Immature natural killer cell (primary cell): ENCODE data around the gene ANKRD6. TPM values are rescaled to one million over a fixed set of nuclear protein-coding genes. Genes with fewer than 3 reads are reported as not detected.

Experiments used
- DNase-seq, 3 donors: peaks; one replicate each; pipeline ENCODE4 v3.0.0; 2022; ENCODE audit warnings: mixed read lengths in 1 of 3
- H3K27ac Mint-ChIP-seq, 6 donors: one replicate each; pipeline ENCODE4 v1.8.0; 2020; ENCODE audit warnings: mixed read lengths in 6 of 6, mild to moderate bottlenecking in 5 of 6, inconsistent platforms in 4 of 6, moderate library complexity in 3 of 6
- H3K27me3 Mint-ChIP-seq, 3 donors: one replicate each; pipeline ENCODE4 v1.8.0; 2020 to 2021; ENCODE audit warnings: low read depth in 3 of 3, mild to moderate bottlenecking in 3 of 3, mixed read lengths in 3 of 3, moderate library complexity in 3 of 3, inconsistent platforms in 1 of 3
- H3K36me3 Mint-ChIP-seq, 3 donors: one replicate each; pipeline ENCODE4 v1.8.0; 2020; ENCODE audit warnings: mixed read lengths in 3 of 3, inconsistent platforms in 2 of 3, mild to moderate bottlenecking in 2 of 3
- H3K4me1 Mint-ChIP-seq, 2 donors: one replicate each; pipeline ENCODE4 v1.8.0; 2020; ENCODE audit warnings: inconsistent platforms in 2 of 2, mild to moderate bottlenecking in 2 of 2, mixed read lengths in 2 of 2, moderate library complexity in 1 of 2
- H3K4me3 Mint-ChIP-seq, 5 donors: one replicate each; pipeline ENCODE4 v1.8.0; 2020; ENCODE audit warnings: mild to moderate bottlenecking in 5 of 5, mixed read lengths in 5 of 5, inconsistent platforms in 3 of 5, moderate library complexity in 3 of 5
- H3K9me3 Mint-ChIP-seq, 6 donors: one replicate each; pipeline ENCODE4 v1.8.0; 2020; ENCODE audit warnings: mild to moderate bottlenecking in 6 of 6, mixed read lengths in 6 of 6, inconsistent platforms in 4 of 6, moderate library complexity in 3 of 6
- polyA plus RNA-seq, 3 donors: library from polyadenylated mRNA; unstranded; fragments of 300-500 nt; fragmentation: Illumina TruSeq; gene quantifications; one replicate each; pipeline ENCODE4 v1.2.3, GENCODE V29; 2021

ANKRD6 gene
- polyA plus RNA-seq, 3 donors from 2014 or later: 0.06 to 3.0 (median 0.52) TPM

DNA sequence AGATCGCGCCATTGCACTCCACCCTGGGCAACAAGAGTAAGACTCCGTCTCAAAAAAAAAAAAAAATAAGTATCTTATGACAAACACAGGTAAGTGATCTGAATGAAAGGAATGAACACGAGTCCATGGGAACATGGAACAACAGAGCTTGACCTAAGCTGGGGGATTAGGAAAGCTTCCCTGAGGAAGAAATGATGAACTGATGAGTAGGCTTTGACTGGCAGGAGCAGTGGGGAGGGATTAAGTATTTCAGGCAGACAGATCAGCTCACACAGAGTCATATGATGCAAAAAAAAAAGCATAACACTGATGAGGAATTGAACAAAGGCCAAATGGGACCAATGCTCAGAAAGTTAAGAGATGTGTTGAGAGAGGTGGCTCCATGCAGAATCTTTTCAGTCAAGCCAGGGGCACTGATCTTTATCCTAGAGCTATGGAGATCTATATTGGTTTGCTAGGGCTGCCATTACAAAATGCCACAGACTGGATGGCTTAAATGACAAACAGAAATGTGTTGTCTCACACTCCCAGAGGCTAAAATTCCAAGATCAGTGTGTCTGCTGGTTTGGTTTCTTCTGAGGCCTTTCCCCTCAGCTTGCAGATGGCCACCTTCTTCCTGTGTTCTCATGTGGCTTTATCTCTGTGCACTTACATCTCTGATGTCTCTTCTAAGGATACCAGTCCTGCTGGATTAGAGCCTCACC lies 85.6 kb downstream of the ANKRD6 start:
- H3K9me3 Mint-ChIP-seq: no peaks in the 10 kb centered on the region
- H3K4me3 Mint-ChIP-seq: no peak overlapping the region
- H3K27ac Mint-ChIP-seq: no peak overlapping the region
- peaks cover 0 to 1% (median 0%) of the 10 kb centered on the region in 3 donors for H3K27me3 Mint-ChIP-seq
- DNase-seq: no peak
- no peaks in the 10 kb centered on the region for H3K4me1 Mint-ChIP-seq
- peaks cover 0 to 3% (median 0%) of the 10 kb centered on the region in 3 donors for H3K36me3 Mint-ChIP-seq

DNA sequence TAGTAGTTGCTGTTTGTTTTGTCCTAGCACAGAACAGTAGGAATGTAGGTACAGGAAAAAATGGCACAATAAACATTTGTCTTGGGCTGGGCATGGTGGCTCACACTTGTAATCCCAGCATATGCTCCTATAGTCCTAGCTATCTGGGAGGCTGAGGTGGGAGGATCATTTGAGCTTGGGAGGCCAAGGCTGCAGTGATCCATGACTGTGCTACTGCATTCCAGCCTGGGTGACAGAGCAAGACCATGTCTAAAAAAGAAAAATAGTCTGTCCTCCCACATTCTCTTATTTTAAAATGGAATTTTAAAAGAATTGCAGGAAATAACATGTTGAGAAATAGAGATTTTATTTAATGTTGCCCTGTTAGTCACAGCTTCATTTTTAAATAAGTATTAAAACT lies 87.8 kb downstream of the ANKRD6 start:
- Mint-ChIP-seq H3K36me3 (peaks cover 0 to 3% (median 0%) of the 10 kb centered on the region in 3 donors), H3K27me3 (peaks cover 0 to 1% (median 0%) of the 10 kb centered on the region in 3 donors), H3K27ac (no peak overlapping the region)

DNA sequence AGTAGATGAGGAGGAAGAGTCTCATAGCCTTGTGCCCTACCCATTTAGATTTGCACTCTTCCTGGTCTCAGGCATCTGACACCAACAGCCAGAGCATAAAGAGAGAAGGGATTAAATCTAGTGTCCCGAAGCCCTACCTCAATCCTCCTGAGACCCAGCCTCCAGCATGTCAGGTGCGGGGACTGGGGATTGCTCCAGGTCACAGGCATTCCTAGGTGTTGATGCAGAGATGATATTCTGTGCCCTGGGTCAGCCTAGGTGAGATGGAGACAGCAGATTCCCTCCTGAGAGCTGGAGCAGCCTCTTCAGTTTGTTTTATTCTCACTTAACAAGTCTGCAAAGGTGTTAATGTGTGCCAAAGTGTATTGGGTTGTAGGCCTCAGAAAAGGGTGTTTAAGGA lies 89.8 kb downstream of the ANKRD6 start:
- no peaks in the 10 kb centered on the region for H3K9me3 Mint-ChIP-seq
- no peak for DNase-seq
- H3K27me3 Mint-ChIP-seq: no peaks in the 10 kb centered on the region
- H3K27ac Mint-ChIP-seq: no peak overlapping the region
- H3K4me3 Mint-ChIP-seq: no peak overlapping the region
- peaks cover 0 to 2% of the 10 kb centered on the region in 2 donors for H3K4me1 Mint-ChIP-seq
- no peaks in the 10 kb centered on the region for H3K36me3 Mint-ChIP-seq

More for the DNA sequence above, 87.8 kb downstream of the ANKRD6 start:
- no peak overlapping the region for H3K4me3 Mint-ChIP-seq
- DNase-seq: no peak
- H3K9me3 Mint-ChIP-seq: no peaks in the 10 kb centered on the region
- no peaks in the 10 kb centered on the region for H3K4me1 Mint-ChIP-seq

DNA sequence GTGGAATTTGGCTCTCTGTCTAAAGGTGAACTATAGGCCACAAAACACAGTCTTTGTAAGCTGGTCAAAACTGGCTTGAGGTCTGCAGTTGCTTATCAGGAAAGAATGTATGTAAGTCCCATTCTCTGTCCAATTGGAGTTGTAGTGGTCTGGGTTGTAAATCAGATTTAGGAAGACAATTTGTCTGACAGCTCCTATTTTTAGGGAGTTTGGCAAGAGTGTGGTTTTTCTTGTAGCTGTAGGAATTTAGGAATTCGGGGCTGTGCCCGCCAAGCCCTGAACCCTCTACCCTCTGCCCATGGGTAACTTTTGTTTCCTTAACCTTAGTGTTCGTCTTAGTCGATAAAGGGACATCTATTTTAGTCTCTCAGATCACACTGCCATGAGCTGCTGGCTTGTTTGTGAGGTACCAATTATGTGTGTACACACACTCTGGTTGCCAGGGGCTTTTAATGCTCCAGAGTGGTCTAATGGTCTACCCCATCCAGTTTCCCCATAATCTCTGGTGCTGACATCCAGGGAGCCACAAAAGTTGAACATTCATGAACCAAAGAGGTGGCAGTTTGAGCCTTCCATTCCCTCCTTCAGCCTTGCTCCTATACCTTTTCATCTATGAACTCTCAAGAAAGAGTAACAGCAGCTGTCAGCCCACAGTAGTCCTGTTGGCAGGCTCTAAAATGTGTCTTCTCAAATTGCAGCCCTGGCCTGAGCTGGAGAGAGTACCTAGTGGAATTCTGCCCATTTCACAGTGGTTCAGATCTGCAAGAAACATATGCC lies 93.0 kb downstream of the ANKRD6 start:
- no peak for DNase-seq
- Mint-ChIP-seq H3K27ac (no peak overlapping the region), H3K36me3 (peaks cover 0 to 4% (median 0%) of the 10 kb centered on the region in 3 donors), H3K27me3 (no peaks in the 10 kb centered on the region), H3K4me3 (no peak overlapping the region), H3K9me3 (no peaks in the 10 kb centered on the region), H3K4me1 (peaks cover 0 to 2% of the 10 kb centered on the region in 2 donors)

DNA sequence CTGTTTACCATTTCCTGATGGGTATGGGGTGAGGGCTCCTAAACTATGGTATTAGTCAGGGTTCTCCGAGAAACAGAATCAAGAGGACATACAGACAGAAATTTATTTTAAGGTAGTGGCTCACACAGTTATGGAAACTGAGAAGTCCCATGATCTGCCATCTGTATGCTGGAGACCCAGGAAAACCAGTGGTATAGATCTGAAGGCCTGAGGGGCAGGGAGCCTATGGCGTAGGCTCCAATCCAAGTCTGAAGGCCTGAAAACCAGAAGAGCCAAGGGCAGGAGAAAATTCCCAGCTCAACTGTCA lies 93.6 kb downstream of the ANKRD6 start:
- H3K9me3 Mint-ChIP-seq: no peaks in the 10 kb centered on the region
- H3K36me3 Mint-ChIP-seq: peaks cover 0 to 4% (median 0%) of the 10 kb centered on the region in 3 donors
- no peaks in the 10 kb centered on the region for H3K27me3 Mint-ChIP-seq
- peaks cover 0 to 2% of the 10 kb centered on the region in 2 donors for H3K4me1 Mint-ChIP-seq
- no peak overlapping the region for H3K27ac Mint-ChIP-seq
- DNase-seq: no peak
- H3K4me3 Mint-ChIP-seq: no peak overlapping the region

DNA sequence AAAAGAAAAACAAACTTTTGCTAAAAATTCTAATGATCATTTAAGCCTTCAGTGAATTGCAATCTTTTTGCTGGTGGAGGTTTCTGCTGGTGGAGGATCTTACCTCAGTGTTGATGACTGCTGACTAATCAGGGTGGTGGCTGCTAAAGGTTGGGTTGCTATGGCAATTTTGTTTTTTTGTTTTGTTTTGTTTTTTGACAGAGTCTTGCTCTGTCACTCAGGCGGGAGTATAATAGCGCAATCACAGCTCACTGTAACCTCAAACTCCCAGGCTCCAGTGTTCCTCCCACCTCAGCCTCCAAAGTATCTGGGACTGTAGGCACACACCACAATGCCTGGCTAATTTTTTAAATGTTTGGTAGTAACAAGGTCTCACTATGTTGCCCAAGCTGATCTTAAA lies 94.7 kb downstream of the ANKRD6 start:
- DNase-seq: no peak
- H3K36me3 Mint-ChIP-seq: peaks cover 0 to 4% (median 0%) of the 10 kb centered on the region in 3 donors
- H3K27ac Mint-ChIP-seq: peak overlapping the region in 2 of 6 donors; percentile 32 to 80
- H3K27me3 Mint-ChIP-seq: no peaks in the 10 kb centered on the region
- H3K4me3 Mint-ChIP-seq: no peak overlapping the region
- H3K4me1 Mint-ChIP-seq: peaks cover 0 to 2% of the 10 kb centered on the region in 2 donors
- no peaks in the 10 kb centered on the region for H3K9me3 Mint-ChIP-seq

DNA sequence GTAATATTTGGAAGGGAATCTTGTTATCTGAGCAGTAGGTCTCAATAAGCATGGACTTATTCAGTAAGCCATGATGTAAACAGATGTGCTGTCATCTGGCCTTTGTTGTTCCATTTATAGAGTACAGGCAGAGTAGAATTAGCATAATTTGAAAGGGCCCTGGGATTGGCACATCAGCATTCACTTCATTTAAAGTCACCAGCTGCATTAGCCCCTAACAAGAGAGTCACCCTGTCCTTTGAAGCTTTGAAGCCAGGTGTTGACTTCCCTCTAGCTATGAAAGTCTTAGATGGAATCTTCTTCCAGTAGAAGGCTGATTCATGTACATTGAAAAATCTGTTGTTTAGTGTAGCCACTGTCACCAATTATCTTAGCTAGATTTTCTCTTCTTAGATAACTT lies 95.9 kb downstream of the ANKRD6 start:
- H3K9me3 Mint-ChIP-seq: no peaks in the 10 kb centered on the region
- peaks cover 0 to 2% of the 10 kb centered on the region in 2 donors for H3K4me1 Mint-ChIP-seq
- H3K27me3 Mint-ChIP-seq: peaks cover 0 to 5% (median 2%) of the 10 kb centered on the region in 3 donors
- H3K36me3 Mint-ChIP-seq: peaks cover 0 to 4% (median 0%) of the 10 kb centered on the region in 3 donors
- no peak for DNase-seq
- H3K27ac Mint-ChIP-seq: no peak overlapping the region
- H3K4me3 Mint-ChIP-seq: no peak overlapping the region

DNA sequence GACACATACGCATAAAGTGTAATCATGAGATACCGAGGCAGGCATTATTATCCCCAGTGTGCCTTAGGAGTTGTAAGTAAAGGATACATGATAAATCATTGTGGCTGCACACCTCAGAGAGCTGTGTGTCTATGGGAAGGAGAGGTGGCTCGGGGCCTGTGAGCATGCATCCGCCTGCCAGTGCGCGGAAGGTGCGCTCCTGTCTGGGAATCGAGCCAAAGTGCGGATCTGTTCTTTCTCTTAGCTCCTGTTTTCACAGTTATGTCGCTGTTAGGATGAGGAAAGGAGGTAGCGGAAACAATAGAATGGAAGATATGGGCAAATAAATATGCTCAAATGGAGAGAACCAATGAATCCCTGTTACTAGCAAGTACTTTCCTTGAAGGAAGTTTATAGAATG lies 98.0 kb downstream of the ANKRD6 start:
- Mint-ChIP-seq H3K9me3 (no peaks in the 10 kb centered on the region), H3K36me3 (peaks cover 0 to 4% (median 0%) of the 10 kb centered on the region in 3 donors), H3K4me3 (no peak overlapping the region), H3K27me3 (peaks cover 0 to 5% (median 3%) of the 10 kb centered on the region in 3 donors), H3K4me1 (peaks cover 0 to 2% of the 10 kb centered on the region in 2 donors), H3K27ac (no peak overlapping the region)
- no peak for DNase-seq

DNA sequence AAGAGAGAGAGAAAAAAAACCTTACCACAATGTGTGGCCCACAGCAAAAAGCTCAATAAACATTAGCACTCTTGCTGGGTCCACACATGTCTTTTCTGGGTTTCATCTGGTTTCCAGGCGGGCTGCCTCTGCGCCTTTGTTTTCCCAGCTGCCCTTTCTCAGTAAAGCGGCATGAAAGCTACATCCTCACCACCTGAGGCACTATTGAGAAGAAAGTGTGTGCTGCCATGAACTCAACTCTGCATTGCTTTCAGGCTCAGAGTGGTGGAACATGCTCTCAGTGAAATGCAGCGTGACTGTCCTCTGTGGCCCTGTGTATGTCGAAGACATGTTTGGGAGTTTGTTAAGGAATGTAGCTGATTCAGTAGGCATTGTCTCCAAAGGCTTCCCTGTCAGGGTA lies 103.3 kb downstream of the ANKRD6 start:
- DNase-seq: no peak
- no peaks in the 10 kb centered on the region for H3K9me3 Mint-ChIP-seq
- H3K4me1 Mint-ChIP-seq: no peaks in the 10 kb centered on the region
- H3K4me3 Mint-ChIP-seq: no peak overlapping the region
- no peak overlapping the region for H3K27ac Mint-ChIP-seq
- H3K36me3 Mint-ChIP-seq: no peaks in the 10 kb centered on the region
- peaks cover 0 to 5% (median 3%) of the 10 kb centered on the region in 3 donors for H3K27me3 Mint-ChIP-seq

DNA sequence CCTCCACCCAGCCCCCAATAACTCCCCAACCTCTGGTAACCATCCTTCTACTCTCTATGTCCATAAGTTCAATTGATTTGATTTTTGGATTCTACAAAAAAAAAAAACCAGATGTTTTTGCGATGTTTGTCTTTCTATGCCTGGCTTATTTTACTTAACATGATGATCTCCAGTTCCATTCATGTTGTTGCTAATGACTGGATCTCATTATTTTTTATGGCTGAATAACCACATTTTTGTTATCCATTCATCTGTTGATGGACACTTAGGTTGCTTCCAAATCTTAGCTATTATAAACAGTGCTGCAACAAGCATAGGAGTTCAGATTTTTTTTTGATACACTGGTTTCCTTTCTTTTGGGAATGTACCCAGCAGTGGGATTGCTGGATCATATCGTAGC lies 106.8 kb downstream of the ANKRD6 start:
- Mint-ChIP-seq H3K4me3 (no peak overlapping the region), H3K9me3 (no peaks in the 10 kb centered on the region)

DNA sequence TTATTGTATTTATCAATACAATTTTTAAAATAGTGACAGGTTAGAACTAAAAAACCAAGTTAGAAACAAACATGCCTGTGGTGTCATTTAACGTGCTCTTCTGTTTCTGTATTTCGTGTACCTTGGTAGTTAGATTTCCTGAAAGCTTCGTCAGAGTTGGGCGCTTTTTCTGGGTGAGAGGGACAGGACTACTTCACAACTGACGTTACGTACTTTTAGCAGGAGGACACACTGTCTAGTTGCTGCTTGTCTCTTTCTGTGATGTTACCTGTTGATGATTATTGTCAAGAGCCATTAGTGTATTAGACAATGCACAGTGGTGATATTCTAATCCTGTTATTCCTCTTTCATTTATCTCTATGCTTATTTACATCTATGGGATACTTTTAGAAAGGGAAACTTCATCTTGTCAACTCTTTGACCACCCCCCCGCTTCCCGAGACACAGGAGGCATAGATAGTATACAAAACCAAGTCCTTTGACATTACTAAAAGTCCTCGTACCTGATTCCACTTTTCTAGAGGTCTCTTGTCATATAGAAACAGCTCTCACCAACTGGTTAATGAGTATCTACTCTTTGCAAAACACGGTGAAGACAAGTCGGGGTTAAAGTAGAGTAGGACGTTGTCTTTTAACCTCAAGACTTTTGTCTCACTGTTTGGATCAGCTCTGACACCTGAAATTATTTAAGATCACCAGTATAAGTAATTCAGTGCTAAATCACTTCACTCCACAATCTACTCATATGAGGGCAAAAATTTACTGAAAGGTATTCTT lies 109.3 kb downstream of the ANKRD6 start:
- Mint-ChIP-seq H3K9me3 (no peaks in the 10 kb centered on the region), H3K4me3 (no peak overlapping the region), H3K4me1 (no peaks in the 10 kb centered on the region), H3K27ac (no peak overlapping the region), H3K36me3 (no peaks in the 10 kb centered on the region), H3K27me3 (peaks cover 0 to 7% (median 4%) of the 10 kb centered on the region in 3 donors)
- DNase-seq: no peak

More for the DNA sequence above, 106.8 kb downstream of the ANKRD6 start:
- H3K27ac Mint-ChIP-seq: no peak overlapping the region
- no peak for DNase-seq
- H3K36me3 Mint-ChIP-seq: no peaks in the 10 kb centered on the region
- H3K27me3 Mint-ChIP-seq: peaks cover 0 to 7% (median 4%) of the 10 kb centered on the region in 3 donors
- H3K4me1 Mint-ChIP-seq: no peaks in the 10 kb centered on the region

DNA sequence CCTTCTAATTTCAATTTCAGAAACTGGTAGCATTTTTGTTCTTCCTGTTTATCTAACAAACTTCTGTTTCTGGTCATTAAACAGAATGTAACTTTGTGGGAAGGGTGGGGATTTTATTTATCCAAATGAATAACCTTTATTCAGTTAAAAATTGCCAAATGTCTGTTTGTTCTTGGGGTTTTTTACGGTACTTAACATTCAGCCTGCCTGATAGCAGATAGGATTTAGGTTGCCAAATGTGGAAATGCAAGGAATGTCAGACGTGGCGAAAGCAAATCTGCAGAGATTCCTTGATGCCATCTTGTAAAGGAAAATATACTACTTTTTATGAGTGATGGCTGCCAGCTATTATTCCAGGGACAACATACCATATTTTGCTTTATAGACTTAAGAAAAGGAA lies 109.9 kb downstream of the ANKRD6 start:
- Mint-ChIP-seq H3K4me1 (no peaks in the 10 kb centered on the region), H3K27ac (no peak overlapping the region), H3K9me3 (no peaks in the 10 kb centered on the region), H3K4me3 (no peak overlapping the region), H3K36me3 (no peaks in the 10 kb centered on the region), H3K27me3 (peaks cover 0 to 7% (median 4%) of the 10 kb centered on the region in 3 donors)
- DNase-seq: no peak

DNA sequence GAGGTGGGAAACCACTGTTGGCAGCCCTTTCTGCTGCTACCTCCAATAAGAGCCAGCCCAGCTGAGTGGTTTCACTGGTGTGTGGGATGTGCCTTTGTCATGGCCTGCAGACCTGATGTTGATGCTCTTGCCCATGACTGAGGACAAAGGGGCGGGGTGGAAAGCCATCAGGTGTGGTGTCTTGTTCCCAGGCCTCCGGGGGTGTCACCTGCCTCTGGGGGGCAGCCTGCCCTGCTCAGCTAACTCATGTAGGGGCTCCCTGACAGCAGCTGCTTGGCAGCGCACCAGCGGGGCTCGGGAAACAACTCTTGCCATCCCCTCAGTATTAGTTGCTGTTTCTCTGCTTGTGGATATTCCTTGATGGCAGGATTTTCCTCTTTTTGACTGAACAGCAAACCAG lies 114.3 kb downstream of the ANKRD6 start:
- no peak overlapping the region for H3K4me3 Mint-ChIP-seq
- DNase-seq: no peak
- H3K9me3 Mint-ChIP-seq: no peaks in the 10 kb centered on the region
- no peak overlapping the region for H3K27ac Mint-ChIP-seq
- peaks cover 0 to 4% (median under 1%) of the 10 kb centered on the region in 3 donors for H3K27me3 Mint-ChIP-seq
- H3K36me3 Mint-ChIP-seq: no peaks in the 10 kb centered on the region
- no peaks in the 10 kb centered on the region for H3K4me1 Mint-ChIP-seq

DNA sequence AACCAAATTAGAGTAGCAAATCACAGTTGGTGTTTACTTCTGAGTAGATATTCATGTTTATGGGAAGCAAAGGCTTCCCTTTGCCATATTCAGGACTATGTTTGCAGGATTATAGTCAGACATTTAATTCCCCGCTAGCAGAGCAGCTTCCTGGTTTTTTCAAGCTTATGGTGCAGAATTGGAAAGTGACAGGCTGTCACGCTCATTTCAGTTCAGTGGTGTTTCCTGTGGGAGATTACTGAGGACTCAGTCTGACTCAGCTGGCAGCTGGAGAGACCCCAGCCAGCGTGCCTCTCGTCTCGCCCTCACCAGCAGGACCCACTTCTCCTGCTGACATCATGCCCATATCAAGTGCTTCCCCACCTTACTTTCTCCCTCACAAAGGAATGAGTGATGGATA lies 120.5 kb downstream of the ANKRD6 start:
- peaks cover 0 to 6% (median 4%) of the 10 kb centered on the region in 3 donors for H3K27me3 Mint-ChIP-seq
- peaks cover 0 to 3% (median 0%) of the 10 kb centered on the region in 6 donors for H3K9me3 Mint-ChIP-seq
- no peaks in the 10 kb centered on the region for H3K4me1 Mint-ChIP-seq
- H3K4me3 Mint-ChIP-seq: no peak overlapping the region
- no peak for DNase-seq
- no peak overlapping the region for H3K27ac Mint-ChIP-seq
- peaks cover 0 to 4% (median 0%) of the 10 kb centered on the region in 3 donors for H3K36me3 Mint-ChIP-seq
